GM18526 (cell line): ENCODE results near the gene COL4A4.

Experiments used
- POLR2A ChIP-seq: IDR thresholded peaks from 3 replicates; pipeline ENCODE4 v1.6.1; 2011; ENCODE audit not compliant: insufficient read length; ENCODE audit errors: extremely low read depth

The COL4A4 gene

GRCh38 chr2:226959418-226959817 is 204.6 kb downstream of the COL4A4 start:
- TF ChIP-seq POLR2A = no peak

- TF ChIP-seq POLR2A = no peak
These were observed 207.3 kb downstream of the COL4A4 start for GRCh38 chr2:226956659-226957058.

GRCh38 chr2:226953826-226954225 is 210.2 kb downstream of the COL4A4 start:
- no peak for TF ChIP-seq POLR2A

GRCh38 chr2:226953206-226953605 is 210.8 kb downstream of the COL4A4 start:
- TF ChIP-seq POLR2A = no peak
